GM10266 (cell line): ENCODE results near the gene LILRB4.

Source experiments
- DNase-seq: peaks from one replicate; pipeline ENCODE4 v3.0.0; 2012; ENCODE audit errors: extremely low spot score
- TF ChIP-seq, protein P1 (sequence below): IDR thresholded peaks from 2 replicates; pipeline ENCODE4 v1.5.1; 2012; ENCODE audit warnings: mild to moderate bottlenecking, low read depth; ENCODE audit not compliant: control insufficient read depth, insufficient read depth; ENCODE audit errors: missing control alignments

The LILRB4 gene

GRCh38 chr19:54644056-54644455 lies 18.7 kb upstream of the LILRB4 start:
- DNase-seq = no peak
- TF ChIP-seq, protein P1, sequence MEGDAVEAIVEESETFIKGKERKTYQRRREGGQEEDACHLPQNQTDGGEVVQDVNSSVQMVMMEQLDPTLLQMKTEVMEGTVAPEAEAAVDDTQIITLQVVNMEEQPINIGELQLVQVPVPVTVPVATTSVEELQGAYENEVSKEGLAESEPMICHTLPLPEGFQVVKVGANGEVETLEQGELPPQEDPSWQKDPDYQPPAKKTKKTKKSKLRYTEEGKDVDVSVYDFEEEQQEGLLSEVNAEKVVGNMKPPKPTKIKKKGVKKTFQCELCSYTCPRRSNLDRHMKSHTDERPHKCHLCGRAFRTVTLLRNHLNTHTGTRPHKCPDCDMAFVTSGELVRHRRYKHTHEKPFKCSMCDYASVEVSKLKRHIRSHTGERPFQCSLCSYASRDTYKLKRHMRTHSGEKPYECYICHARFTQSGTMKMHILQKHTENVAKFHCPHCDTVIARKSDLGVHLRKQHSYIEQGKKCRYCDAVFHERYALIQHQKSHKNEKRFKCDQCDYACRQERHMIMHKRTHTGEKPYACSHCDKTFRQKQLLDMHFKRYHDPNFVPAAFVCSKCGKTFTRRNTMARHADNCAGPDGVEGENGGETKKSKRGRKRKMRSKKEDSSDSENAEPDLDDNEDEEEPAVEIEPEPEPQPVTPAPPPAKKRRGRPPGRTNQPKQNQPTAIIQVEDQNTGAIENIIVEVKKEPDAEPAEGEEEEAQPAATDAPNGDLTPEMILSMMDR = no peak

- DNase-seq = no peak
- TF ChIP-seq, protein P1 = no peak
These were observed 16.4 kb upstream of the LILRB4 start for GRCh38 chr19:54646331-54646841.

DNA sequence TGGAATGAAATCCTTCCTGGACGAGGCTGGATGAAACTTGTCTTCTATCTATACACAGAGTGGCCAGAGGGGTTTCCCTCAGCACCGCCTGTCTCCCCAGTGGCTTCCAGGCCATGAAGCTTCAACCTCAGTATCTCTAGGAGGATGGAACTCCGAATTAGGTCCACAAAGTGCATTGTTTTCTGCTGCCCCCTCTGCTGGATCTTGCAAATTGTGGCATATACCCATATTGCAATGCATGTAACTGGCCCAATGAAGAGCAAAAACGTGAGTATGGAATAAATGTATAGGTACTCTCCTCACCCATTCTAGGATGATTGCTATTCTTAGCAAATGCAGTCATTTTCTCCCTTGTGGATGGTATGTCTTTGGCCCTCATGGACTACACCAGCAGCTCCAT lies 14.7 kb upstream of the LILRB4 start:
- no peak for DNase-seq
- TF ChIP-seq, protein P1 = peak; percentile 24

DNA sequence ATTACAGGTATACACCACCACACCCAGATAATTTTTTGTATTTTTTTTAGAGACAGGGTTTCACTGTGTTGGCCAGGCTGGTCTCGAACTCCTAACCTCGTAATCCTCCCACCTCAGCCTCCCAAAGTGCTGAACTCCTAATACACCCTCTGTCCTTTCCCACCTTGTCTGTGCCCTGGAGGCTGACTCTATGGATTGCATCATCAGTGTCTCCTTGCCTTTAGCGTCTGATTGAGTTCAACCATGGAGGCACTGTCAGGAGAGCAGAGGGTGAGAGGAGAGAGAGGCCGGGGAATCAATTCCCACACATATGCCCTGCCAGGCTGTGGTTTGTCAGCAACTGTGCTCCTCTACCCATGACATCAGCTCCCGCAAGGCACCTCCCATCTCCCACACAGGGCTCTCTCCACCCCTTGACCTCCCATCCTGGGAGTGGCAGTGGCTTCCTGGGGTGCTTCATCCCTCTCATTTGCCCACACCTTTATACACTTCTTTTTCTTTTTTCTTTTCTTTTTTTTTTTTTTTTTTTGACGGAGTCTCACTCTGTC lies 12.6 kb upstream of the LILRB4 start:
- TF ChIP-seq, protein P1 = no peak
- no peak for DNase-seq

GRCh38 chr19:54653181-54653809 lies 9.5 kb upstream of the LILRB4 start:
- TF ChIP-seq, protein P1 = peak; percentile 53
- DNase-seq = peak; percentile 56

DNA sequence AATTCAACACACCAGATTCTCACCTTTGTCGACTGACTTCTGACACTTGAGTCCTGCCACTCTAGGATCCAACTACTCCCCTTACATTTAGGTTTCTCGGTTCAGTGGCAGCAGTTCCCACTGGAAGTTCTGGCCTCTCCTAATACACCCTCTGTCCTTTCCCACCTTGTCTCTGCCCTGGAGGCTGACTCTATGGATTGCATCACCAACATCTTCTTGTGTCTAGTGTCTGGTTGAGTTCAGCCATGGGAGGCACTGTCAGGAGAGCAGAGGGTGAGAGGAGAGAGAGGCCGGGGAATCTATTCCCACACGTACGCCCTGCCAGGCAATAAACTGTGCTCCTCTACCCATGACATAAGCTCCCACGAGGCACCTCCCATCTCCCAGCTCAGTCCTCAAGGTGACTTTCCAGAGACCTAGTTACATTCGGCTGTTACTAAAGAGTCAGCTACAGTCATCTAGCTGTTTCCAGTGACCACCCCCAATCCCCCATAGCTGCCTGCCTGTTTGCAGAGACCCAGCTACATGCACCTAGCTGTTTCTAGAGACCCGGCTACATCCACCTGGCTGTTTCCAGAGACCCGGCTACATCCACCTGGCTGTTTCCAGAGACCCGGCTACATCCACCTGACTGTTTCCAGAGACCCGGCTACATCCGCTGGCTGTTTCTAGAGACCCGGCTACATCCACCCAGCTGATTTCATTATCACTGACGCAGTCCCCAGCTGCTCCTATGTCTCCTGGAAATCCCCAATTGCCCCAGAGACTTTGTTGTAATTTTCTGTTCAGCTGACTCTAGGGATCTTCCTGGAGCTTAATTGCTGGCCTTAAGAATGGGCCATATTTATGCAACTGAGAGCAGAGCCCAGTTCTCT lies 8.1 kb upstream of the LILRB4 start:
- peak; percentile 46 for DNase-seq
- TF ChIP-seq, protein P1 = no peak
